ENCODE data around the gene ARHGAP24. TPM values are rescaled to one million over a fixed set of nuclear protein-coding genes. Genes with fewer than 3 reads are reported as not detected.

Gene ARHGAP24
- total and polyA plus RNA-seq, 2 donors (not counting 1 experiment from before 2014, with no cell fraction given), result 15.9 to 40.5 TPM

DNA sequence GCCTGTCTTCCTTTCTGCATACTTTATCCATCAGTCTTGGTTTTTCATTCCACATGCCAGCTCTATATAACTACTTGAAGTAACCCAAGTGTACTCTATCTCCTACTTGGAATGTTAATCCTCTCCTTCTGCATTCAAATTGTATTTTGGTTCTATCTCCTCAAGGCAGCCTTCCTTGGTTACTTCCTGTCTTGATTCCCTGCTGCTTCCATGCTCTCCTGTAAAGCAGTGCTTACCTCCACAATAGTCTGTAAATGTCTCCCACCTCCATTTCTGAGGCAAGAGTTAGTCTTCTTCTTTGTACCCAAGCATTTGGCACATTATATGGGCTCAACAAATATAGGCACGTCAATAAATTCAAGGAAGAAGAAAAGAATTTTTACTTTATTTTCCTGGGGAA is 298.4 kb downstream of the ARHGAP24 start:
- no peak for TF ChIP-seq CTCF (conservative IDR thresholded peaks at IDR 0.05 in 1 of 2, IDR thresholded peaks at IDR 0.05 in 1 of 2; ENCODE audit: low read depth in 1 of 2, low read length in 2 of 2)
- TF ChIP-seq EZH2 (IDR thresholded peaks at IDR 0.05; ENCODE audit: low read length, missing control alignments), result no peak
- Histone ChIP-seq H2AFZ (ENCODE audit: low read length) (no peak overlapping the region), H3K27me3 (ENCODE audit: control insufficient read depth, insufficient read depth, low read length) (no peaks in the 10 kb centered on the region), H3K9me3 (ENCODE audit: control insufficient read depth, insufficient read depth, low read depth, low read length) (no peaks in the 10 kb centered on the region), H3K27ac (ENCODE audit: insufficient read depth, low read length) (no peak overlapping the region), H3K4me3 (replicated peaks in 1 of 4; ENCODE audit: control extremely low read depth in 1 of 4, insufficient read depth in 1 of 4, low read depth in 3 of 4, low read length in 4 of 4) (no peak overlapping the region), H3K9ac (ENCODE audit: insufficient read depth, low read length) (no peak overlapping the region), H4K20me1 (ENCODE audit: control insufficient read depth, extremely low read depth, insufficient read depth, low read length) (no peaks in the 10 kb centered on the region), H3K4me2 (ENCODE audit: extremely low read depth, insufficient read depth, low read length) (no peak overlapping the region), H3K36me3 (ENCODE audit: control insufficient read depth, insufficient read depth, low read length) (no peaks in the 10 kb centered on the region), H3K4me1 (ENCODE audit: control insufficient read depth, extremely low read depth, insufficient read depth, low read length) (peaks cover 4% of the 10 kb centered on the region), H3K79me2 (ENCODE audit: control insufficient read depth, insufficient read depth, low read length) (no peaks in the 10 kb centered on the region)
- no peak for DNase-seq (ENCODE audit: low read depth in 2 of 2)

DNA sequence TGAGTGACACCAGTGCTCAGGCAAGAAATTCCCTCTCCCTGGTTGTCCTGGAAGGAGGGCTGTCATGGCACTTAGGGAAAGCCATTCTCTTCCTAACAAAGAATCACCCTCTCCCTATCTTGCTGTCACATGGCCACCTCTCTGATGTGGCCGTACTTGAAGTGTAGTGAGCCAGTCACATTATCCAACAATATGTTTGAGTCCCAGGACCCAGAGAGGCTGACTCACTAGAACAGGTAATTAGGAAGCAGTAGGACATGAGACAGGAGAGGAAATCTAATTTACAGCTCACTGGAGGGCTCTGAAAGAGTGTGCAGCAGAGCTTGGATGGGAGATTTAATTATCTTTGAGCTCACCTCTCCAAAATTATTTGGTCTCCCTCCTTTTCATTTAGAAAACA is 299.1 kb downstream of the ARHGAP24 start:
- H3K4me1 ChIP-seq (ENCODE audit: control insufficient read depth, extremely low read depth, insufficient read depth, low read length), result peaks cover 4% of the 10 kb centered on the region
- no peaks in the 10 kb centered on the region for H3K9me3 ChIP-seq (ENCODE audit: control insufficient read depth, insufficient read depth, low read depth, low read length)
- H3K79me2 ChIP-seq (ENCODE audit: control insufficient read depth, insufficient read depth, low read length), result no peaks in the 10 kb centered on the region
- no peak for DNase-seq (ENCODE audit: low read depth in 2 of 2)
- H4K20me1 ChIP-seq (ENCODE audit: control insufficient read depth, extremely low read depth, insufficient read depth, low read length), result no peaks in the 10 kb centered on the region
- H2AFZ ChIP-seq (ENCODE audit: low read length), result no peak overlapping the region
- H3K27me3 ChIP-seq (ENCODE audit: control insufficient read depth, insufficient read depth, low read length), result no peaks in the 10 kb centered on the region
- TF ChIP-seq CTCF (conservative IDR thresholded peaks at IDR 0.05 in 1 of 2, IDR thresholded peaks at IDR 0.05 in 1 of 2; ENCODE audit: low read depth in 1 of 2, low read length in 2 of 2) (no peak), EZH2 (IDR thresholded peaks at IDR 0.05; ENCODE audit: low read length, missing control alignments) (no peak)
- H3K36me3 ChIP-seq (ENCODE audit: control insufficient read depth, insufficient read depth, low read length), result no peaks in the 10 kb centered on the region
- H3K27ac ChIP-seq (ENCODE audit: insufficient read depth, low read length), result no peak overlapping the region
- no peak overlapping the region for H3K9ac ChIP-seq (ENCODE audit: insufficient read depth, low read length)
- no peak overlapping the region for H3K4me2 ChIP-seq (ENCODE audit: extremely low read depth, insufficient read depth, low read length)
- no peak overlapping the region for H3K4me3 ChIP-seq (replicated peaks in 1 of 4; ENCODE audit: control extremely low read depth in 1 of 4, insufficient read depth in 1 of 4, low read depth in 3 of 4, low read length in 4 of 4)

GRCh38 chr4:85774489-85774888 is 299.5 kb downstream of the ARHGAP24 start:
- Histone ChIP-seq H3K9me3 (ENCODE audit: control insufficient read depth, insufficient read depth, low read depth, low read length) (no peaks in the 10 kb centered on the region), H3K27ac (ENCODE audit: insufficient read depth, low read length) (no peak overlapping the region), H3K27me3 (ENCODE audit: control insufficient read depth, insufficient read depth, low read length) (no peaks in the 10 kb centered on the region), H3K36me3 (ENCODE audit: control insufficient read depth, insufficient read depth, low read length) (no peaks in the 10 kb centered on the region), H2AFZ (ENCODE audit: low read length) (no peak overlapping the region), H4K20me1 (ENCODE audit: control insufficient read depth, extremely low read depth, insufficient read depth, low read length) (no peaks in the 10 kb centered on the region), H3K4me2 (ENCODE audit: extremely low read depth, insufficient read depth, low read length) (no peak overlapping the region), H3K4me1 (ENCODE audit: control insufficient read depth, extremely low read depth, insufficient read depth, low read length) (peaks cover 4% of the 10 kb centered on the region), H3K4me3 (replicated peaks in 1 of 4; ENCODE audit: control extremely low read depth in 1 of 4, insufficient read depth in 1 of 4, low read depth in 3 of 4, low read length in 4 of 4) (no peak overlapping the region), H3K79me2 (ENCODE audit: control insufficient read depth, insufficient read depth, low read length) (peaks cover under 1% of the 10 kb centered on the region), H3K9ac (ENCODE audit: insufficient read depth, low read length) (no peak overlapping the region)
- TF ChIP-seq EZH2 (IDR thresholded peaks at IDR 0.05; ENCODE audit: low read length, missing control alignments) (no peak), CTCF (conservative IDR thresholded peaks at IDR 0.05 in 1 of 2, IDR thresholded peaks at IDR 0.05 in 1 of 2; ENCODE audit: low read depth in 1 of 2, low read length in 2 of 2) (no peak)
- no peak for DNase-seq (ENCODE audit: low read depth in 2 of 2)
